Measurements from ENCODE around the gene LTF.

LTF gene

DNA sequence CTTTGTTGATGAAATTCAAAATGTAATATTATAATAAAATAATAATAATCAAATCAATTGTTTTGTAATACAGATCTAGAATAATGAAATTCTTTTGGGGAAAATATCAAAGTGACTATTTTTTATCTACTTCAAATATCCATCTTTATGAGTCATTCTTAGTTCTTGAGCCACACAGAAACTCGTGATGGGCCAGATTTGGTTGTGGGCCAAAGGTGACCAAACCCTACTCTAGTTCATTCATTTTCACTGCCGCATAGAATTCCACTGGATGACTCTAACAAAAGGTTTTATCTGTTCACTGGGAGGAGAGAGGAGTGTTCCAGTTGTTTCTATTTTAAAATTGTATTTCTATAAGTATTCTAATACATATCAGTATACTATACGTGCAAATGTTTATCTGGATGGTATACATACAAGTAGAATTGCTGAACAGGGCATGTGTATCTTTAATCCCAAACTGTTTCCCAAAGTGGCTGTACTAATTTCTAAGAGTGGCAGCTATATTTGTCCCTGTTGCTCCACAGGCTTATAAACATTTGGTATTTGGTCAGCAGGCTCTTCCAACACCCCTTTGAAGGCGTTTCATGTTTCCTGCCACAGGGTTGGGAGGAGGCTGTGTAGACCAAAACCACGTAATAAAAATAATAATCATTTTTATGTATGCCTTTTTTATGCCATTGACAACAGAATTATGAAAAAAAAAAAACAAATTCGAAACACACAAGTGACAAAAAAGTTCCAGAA, 25.8 kb upstream of the LTF start:
- DNase-seq (ENCODE audit: low spot score) = no peak

GRCh38 chr3:46489875-46490274, 25.2 kb upstream of the LTF start:
- no peak for DNase-seq (ENCODE audit: low spot score)

DNA sequence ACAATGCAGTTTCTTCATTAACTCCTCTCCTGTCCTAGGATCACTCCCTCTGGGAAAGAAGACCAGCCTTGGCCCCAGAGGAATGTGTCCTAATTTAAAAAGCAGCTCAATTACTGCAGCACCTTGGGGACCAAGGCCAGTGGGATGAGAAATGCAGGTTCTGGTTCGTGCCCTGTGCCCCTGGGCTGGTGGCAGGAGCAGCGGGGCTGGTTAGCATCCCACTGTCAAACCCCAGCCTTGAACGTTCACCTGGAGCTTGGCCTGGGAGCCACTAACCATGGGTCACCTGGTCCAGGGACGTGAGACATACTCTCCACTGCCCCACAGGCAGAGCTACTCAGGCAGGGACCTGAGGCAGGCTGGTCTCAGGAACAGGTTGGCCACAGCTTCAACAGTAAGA, 24.7 kb upstream of the LTF start:
- DNase-seq (ENCODE audit: low spot score) = no peak

DNA sequence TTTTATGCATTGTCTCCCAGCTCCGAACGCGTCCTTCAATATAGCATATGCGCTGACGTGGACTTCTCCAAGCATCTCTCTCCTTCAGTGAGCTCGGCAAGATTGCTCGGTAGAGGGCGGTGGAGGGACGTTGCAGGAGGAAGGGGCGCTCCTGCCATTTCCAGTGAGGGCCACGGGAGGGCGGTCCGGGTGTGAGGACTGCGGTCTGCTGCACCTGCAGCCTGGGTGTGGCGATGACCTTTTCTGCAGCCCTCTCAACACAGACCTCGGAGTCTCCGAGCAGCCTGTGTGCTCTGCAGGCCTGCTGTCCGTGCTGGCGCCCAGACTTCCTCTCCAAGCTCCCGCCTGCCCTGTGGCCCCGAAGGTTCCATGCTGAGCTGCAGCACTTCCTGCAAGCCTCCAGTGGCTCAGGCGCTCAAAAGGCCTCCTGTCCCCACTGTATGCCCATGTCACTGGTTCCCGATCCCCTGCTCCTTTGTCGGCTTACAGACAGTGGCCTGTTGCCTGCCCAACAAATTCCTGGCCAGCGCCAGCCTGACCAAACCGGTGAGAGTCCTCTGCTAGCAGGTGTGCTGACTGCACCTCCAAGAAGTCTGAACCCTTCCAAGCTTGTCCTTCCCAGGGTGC, 24.1 kb upstream of the LTF start:
- DNase-seq (ENCODE audit: low spot score) = peak; percentile 93

DNA sequence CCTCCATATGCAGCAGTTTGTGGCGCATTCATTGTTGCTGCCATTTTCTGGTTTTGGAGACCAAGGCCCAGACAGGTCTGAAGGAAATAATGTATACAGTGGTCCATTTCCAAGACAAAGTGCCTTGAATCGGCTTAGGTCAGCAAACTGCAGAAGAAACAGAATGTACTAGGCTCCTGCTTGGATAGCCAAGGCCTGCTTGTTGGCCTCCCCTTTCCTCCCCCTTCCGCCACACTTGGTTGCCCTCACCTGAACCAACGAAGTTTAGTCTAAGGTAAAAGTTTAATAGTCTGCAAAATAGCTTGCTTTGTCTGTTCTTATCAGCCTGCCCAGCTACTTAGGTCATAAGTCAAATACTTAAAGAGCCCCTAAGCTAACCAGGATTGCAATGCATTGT, 21.1 kb upstream of the LTF start:
- no peak for DNase-seq (ENCODE audit: low spot score)

DNA sequence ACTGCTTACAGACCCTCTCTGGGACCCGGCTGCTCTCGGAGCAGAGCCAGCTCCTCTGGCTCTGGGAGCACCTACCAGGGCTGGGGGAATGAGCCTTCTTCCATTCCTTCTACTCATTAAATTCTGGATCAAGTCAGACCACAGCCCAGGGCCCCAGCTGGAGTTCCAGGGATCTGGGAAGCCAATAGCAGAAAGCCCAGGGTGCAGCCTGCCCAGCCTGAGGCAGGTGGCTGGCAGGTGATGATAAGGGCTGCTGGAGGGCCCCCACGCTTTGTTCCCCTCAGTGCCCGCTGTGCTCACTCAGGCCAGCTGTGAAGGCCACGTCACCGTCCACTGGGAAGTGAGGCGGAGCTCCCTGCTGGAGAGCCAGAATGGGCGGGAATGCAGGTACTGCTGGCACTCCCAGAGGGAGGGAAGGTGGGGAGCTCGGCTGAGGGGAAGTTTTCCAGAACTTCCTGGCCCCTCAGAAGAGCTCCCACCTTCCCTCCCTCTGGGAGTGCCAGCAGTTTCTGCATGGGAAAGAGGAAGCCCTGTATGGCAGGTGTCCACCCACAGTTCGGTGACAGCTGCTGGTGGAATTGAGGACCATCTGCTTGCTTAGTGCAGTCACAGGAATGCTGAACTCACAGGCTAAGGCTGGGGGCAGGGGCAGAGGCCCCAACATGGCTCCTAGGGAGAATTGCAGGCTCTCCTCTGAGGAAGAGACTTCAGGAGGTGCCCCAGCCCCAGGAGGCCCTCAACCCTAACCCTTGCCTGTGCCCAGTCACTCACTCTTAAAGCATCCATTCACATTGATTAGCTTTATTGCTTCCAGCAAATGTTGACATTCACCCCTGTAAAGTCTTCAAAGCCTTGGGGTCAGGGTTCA, 20.4 kb upstream of the LTF start:
- no peak for DNase-seq (ENCODE audit: low spot score)

GRCh38 chr3:46484388-46484787, 19.7 kb upstream of the LTF start:
- no peak for DNase-seq (ENCODE audit: low spot score)

GRCh38 chr3:46483825-46484224, 19.1 kb upstream of the LTF start:
- peak; percentile 31 for DNase-seq (ENCODE audit: low spot score)

DNA sequence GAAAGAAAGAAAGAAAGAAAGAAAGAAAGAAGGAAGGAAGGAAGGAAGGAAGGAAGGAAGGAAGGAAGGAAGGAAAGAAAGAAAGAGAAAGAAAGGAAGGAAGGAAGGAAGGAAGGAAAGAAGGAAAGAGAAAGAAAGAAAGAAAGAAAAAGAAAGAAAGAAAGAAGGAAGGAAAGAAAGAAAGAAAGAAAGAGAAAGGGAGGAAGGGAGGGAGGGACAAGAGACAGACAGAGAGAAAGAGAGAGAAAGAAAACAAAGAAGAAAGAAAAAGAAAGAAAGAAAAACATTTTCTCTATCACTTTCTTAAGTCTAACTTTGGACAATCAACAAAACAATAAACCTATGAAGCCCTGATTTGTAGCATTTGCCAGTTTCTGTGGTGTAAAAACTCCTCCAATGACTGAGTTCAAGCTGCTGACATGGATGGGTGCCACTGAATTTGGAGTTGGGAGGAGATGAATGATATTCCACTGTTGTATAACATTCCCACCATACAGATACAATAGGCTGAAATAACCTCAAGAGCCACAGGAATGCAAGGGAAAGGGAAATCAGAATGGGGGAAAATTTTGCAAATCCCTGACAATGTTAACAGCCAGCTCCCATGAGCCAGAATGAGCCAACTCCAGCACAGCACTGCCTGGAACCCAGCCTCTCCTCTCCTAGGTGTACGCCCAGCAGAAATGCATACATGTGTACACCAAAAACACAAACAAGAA, 18.1 kb upstream of the LTF start:
- DNase-seq (ENCODE audit: low spot score) = no peak

DNA sequence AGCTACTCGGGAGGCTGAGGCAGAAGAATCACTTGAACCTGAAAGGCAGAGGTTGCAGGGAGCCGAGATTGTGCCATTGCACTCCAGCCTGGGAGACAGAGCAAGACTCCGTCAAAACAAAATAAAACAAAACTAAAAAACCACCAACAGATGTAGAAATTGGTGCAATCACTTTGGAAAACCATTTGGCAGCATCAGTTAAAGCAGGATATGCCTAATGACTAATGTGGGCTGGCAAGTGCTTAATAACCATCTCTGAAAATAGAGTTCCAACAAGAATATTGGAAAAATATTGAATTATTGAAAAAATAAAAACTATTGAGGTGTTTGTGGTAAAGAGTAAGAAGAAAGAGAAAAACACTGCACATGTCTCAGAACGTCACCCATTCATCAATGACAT, 16.9 kb upstream of the LTF start:
- no peak for DNase-seq (ENCODE audit: low spot score)

DNA sequence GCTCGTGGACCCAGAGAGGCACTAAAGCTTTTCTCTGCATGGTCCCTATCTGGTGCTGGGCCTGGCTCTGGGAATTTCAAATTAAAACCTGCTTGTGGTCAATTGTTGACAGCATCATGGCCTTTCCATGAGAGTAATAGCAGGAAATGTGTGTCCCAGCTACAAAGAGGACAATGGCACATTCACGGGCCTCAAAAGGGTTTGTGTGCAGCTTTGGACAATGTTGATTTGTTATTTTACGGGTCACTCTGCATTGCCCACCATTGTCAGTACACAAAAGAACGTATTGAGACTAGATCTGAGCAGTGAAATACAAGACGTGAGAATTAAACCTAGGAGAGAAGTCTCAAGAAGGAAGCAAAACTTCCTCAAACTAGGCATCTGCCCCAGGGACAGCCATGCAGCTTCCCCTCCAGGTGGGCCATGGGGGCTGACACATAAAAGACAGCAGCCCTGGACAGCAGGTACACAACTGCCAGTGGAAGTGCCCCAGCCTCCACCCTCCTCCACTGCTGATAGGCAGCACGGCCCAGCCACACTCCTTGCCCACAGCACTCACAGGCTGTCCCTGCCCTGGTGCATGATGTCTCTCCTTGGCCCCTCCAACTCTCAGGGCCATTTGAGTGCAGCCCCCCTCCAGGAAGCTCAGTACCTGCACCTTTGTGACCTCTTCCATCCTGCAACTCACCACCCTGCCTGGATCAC, 15.9 kb upstream of the LTF start:
- no peak for DNase-seq (ENCODE audit: low spot score)

- DNase-seq (ENCODE audit: low spot score) = no peak
These were observed 15.0 kb upstream of the LTF start for GRCh38 chr3:46479696-46480095.

GRCh38 chr3:46479021-46479420, 14.3 kb upstream of the LTF start:
- DNase-seq (ENCODE audit: low spot score) = no peak

DNA sequence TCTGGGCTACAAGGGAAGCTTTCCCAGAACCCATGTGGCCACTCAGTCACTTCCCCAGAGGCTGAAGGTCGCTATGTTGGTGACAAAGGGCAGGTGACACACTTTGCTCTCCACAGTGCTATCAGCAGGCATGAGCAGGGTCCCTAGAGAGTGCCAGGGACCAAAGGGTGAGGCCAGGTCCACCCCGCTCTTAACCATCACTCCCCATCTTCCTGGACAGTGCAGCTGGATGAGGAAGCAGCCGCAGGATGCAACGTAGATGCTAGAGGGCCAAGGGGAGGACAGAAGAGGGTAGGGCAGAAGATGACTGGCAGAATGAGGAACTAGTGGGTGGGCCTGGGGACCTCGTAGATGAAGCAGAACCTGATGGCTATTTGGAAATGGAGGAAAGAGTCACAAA, 13.6 kb upstream of the LTF start:
- DNase-seq (ENCODE audit: low spot score) = no peak

GRCh38 chr3:46477756-46478155, 13.1 kb upstream of the LTF start:
- no peak for DNase-seq (ENCODE audit: low spot score)

- no peak for DNase-seq (ENCODE audit: low spot score)
These were observed 12.4 kb upstream of the LTF start for GRCh38 chr3:46477145-46477544.

DNA sequence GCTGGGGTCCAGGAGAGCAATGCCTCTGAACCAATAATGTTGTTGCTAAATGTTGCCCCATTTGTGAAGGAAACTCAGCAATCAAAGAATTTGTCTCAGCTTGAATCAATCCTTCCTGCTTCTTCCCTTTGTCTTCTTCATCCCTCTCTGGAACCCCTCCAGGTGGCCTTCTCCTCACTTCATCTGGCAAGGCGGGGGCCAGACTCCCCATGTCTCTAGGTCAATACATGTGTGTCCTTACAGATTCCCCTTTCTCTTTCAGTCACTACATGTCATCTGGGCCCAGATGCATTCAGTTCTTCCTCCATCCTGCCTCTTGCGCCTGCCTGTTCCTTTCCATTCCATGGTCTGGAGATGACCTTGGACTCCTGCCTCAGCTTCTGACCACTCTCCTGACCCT, 8.0 kb upstream of the LTF start:
- DNase-seq (ENCODE audit: low spot score) = no peak

GRCh38 chr3:46471371-46471914, 6.7 kb upstream of the LTF start:
- no peak for DNase-seq (ENCODE audit: low spot score)

- no peak for DNase-seq (ENCODE audit: low spot score)
These were observed 6.1 kb upstream of the LTF start for GRCh38 chr3:46470831-46471230.

GRCh38 chr3:46469680-46470357, 5.1 kb upstream of the LTF start:
- DNase-seq (ENCODE audit: low spot score) = no peak
